GM18873 (cell line): ENCODE measurements around the gene SLC7A6.
A peak's percentile ranks its signal among the peaks of the same experiment; 100 is the strongest.

ENCODE experiments used
- ATAC-seq: cut with Tn5 transposase; IDR thresholded peaks from one replicate; pipeline ENCODE4 v1.9.1; 2021; ENCODE audit warnings: mild to moderate bottlenecking, moderate library complexity, moderate number of reproducible peaks; ENCODE audit not compliant: unreplicated experiment, low FRiP score

The SLC7A6 gene

DNA sequence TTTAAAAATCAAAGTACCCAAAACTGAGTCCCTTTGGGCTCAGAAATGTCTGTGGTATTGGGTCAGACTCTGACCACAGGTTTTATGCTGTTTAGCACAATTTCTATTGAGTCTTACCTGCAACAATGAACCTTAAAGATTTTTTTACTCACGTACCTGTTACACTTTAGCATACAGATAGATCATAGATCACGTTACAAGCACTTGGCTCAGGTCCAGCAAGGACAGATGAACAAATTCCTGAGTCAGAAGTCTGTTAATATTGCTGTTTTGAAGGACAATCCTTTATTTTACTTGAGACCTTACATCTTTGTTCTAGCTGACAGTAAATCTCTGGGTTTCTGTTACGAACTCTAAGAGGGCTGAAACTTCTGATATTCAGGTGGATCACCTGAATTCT lies 33.6 kb downstream of the SLC7A6 start:
- no peak for ATAC-seq

DNA sequence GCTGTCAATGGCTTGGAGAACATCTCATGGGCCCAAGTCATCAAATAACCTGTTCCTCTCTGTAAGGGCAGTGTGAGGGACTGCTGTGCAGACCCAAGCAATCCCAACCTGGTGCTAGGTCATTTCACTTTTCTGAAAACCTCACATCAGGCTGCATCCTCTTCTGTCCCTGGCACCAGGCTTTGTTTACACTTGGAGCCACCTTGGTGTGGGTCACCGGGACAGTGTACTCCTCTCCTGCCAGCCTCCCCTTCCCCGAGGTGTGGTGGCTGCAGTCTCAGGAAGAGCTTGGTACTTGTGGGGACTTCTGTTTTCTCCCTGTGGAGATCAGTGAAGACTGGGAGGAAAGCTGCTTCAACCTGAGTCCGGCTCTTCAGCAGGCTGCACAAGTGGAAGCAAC lies 34.0 kb downstream of the SLC7A6 start:
- no peak for ATAC-seq

DNA sequence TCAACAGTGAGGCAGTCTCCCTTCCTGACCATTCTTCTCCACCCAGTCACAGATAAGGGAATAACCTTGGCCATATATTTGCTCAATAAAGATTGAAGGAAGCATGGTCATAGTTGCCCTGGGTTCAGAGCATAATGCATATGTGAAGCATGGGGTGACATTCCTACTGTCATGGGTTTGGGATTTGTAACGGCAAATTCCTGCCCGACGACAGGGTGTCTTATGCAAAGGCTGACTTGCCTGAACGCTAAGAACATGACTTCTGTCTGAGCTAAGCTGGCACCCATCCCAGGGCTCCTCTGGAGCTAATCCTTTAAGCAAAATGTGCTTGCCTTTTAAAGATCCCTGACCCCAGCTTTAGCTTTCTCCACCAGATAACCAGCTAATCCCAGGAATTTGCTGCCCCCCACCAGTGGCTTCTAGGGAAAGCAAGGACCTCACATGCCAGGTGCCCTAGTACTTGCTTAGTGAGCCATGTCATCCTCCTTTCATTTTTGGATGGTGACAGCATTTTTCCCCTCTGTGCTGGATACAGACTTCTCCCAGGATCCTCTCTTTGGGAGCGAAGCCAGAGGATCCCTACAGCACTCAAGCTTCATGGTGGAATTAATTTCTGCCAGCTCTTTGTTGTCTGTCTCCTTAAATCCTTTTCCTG lies 34.7 kb downstream of the SLC7A6 start:
- no peak for ATAC-seq

DNA sequence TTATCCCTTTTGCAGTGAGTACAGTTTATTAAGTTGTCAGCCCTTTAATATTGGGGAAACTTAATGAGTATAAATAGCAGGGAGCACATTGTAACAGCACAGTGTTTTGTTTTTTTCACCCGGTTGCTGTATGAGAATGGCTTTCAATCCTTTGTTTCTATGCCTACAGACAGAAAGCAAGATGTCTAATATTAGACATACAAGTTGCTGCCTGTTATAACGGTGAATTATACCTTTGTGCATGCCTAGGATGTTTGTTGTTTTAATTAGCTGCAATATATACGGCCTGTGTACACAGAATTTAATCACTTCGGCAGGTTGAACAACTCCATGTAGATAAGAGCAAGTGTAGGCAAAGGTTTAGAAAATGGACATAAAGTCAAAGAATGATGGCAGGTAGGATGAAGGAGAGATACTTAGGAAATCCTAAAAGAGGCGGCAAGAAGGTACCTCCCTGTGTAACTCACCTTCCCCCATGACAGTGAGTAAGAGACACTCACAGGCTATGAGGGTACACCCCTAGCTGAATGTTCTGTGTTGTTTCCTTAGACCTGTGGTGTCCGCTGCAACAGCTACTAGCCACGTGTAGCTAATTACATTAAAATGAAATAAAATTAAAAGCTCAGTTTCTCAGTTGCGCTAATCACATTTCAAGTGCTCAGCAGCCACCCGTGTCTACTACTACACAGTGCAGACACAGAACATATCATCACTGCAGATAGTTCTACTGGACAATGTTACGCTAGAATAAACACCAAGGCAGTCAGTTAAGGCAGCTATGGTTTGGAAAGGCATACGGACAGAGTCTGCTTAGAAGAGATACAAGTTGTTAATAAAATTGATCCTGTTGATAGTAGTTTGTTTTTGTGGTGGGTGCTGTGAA lies 35.5 kb downstream of the SLC7A6 start:
- no peak for ATAC-seq

DNA sequence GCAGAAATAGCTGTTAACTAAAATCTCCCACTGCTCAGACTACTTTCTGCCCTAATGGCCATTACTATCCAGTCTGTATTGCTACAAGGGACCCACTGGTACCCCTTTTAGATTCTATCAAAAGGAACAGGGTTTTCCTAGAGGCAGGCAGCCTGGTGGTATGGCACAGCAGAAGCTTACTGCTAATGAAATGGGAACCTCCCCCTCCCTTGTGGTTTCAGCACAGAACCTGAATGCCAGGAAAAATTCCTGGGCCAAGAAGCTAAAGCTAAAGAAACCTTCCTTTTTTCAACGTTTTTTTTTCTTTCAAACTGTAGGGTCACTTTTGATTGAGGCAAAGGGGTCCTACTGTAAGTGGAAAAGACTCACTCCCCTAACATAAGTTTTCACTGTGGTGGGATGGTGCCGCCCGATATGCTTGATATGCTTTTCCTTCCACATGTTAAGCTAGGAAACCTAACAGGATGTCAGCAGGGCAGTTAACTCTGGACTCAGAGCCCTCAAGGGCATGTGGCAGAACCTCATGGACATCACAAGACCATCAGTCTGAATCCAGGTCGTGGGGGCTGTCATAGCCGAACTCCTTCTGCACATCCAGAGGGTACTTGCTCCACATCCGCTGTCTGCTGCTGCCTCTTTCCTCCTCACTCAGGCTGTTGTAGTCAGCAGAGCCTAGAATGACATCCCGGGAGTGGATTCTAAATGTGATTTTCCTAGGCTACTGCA lies 36.6 kb downstream of the SLC7A6 start:
- no peak for ATAC-seq

DNA sequence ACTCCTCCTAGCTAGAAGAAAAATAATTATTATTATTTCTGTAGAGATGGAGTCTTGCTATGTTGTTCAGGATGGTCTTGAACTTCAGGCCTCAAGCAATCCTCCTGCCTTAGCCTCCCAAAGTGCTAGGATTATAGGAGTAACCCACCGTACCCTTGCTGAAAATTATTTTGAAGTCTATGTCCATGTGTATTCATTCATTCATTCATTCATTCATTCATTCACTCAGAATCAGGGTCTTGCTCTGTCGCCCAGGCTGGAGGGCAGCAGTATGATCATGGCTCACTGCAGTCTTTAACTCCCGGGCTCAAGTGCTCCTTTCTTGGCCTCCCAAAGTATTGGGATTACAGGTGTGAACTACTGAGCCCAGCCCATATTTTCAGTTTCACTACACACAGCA lies 42.3 kb downstream of the SLC7A6 start:
- ATAC-seq: no peak

DNA sequence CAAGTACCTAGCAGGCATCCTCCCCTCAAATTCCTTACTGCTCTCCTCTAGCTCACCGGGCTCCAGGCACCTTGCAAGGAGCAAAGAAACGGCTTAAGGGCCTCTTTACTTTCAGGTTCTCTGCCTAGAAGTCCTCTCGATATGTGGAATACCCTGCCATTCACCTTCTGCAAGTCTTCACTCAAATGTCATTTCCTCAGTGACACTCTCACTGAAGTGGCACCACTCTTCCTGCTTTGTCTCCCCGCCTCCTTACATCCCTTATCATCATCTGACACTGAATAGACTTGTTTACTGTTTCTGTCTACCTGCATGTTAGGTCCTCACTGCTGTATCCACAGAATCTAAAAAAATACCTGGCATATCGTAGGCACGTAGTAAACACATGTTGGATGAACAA lies 45.5 kb downstream of the SLC7A6 start:
- no peak for ATAC-seq

DNA sequence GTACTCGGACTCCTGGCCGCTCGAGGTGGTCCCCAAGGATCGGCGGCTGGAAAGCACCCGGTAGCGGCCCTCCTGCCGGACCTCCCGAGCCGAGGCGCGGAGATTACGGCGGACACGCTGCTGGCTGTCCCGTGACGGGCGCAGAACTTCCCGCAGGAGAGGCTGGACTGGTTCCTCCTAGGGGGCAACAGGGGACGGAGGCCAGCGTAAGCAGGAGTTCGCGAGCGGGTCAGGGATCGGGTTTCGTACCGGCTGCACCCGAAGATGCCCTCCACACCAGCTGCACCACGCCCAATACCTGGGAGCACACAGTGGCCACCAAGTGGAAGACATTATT lies 46.1 kb downstream of the SLC7A6 start:
- ATAC-seq: peak; percentile 38

DNA sequence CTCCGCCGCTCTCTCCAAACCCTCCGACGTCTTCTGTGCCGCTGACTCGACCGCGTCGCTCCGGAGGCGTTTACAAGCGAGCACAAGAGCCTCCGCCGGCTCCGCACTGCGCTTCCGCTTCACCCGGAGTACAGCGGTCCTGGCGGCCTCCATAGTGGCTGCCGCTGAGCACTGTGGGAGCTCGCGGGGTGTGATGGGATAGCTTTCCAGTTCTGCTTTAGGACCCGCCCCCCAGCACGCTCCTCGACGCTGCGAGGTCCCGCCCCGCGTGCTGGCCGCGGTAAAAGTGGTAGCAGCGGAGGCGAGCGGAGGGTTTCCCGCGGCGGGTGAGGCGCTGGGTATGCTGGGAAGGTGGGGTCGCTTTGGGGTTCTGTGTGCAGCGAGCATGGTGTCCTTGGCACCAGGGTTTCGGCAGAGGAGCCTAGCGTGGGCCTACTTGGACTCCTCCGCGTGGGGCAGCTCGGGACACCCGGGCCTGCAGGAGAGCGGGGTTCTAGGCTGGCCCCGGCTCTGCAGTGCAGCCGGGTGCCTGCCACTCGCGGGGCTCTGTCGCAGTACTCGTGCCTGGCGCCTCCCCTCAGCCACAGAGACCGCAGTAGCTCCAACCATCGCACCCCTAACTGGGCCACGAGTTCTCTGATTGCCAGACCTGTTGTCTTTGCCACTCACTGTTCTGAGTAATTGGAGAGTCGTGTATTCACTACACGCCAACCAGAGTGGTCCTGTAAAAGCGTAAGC lies 46.6 kb downstream of the SLC7A6 start, which contains the start of the genes PRMT7 and SLC7A6OS:
TSS of gene PRMT7 (plus strand) at position 246 of the 738 bp plus-strand sequence. CDS start 4,961 bp downstream, outside the sequence.
TSS of gene SLC7A6OS (minus strand) at position 173 of the 738 bp plus-strand sequence. CDS start at position 153, 20 bp downstream.
- ATAC-seq: peak; percentile 93

DNA sequence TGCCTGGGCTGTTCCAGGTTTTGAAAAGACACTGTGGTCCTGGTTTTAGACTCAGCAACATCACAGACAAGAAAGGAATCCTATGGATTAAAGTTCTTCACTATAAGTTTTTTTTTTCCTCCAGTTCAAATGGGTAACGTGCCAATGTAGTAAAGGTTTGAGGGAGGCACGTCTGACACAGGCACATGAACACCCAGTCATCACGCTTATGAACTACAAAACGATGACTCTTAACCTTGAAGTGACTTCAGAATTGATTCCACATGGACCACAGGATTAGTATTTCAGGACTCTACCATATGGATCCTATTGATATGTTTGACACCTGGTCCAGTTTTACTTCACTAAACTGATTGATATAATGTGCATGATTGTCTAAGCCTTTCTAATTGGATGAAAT lies 48.8 kb downstream of the SLC7A6 start:
- no peak for ATAC-seq

DNA sequence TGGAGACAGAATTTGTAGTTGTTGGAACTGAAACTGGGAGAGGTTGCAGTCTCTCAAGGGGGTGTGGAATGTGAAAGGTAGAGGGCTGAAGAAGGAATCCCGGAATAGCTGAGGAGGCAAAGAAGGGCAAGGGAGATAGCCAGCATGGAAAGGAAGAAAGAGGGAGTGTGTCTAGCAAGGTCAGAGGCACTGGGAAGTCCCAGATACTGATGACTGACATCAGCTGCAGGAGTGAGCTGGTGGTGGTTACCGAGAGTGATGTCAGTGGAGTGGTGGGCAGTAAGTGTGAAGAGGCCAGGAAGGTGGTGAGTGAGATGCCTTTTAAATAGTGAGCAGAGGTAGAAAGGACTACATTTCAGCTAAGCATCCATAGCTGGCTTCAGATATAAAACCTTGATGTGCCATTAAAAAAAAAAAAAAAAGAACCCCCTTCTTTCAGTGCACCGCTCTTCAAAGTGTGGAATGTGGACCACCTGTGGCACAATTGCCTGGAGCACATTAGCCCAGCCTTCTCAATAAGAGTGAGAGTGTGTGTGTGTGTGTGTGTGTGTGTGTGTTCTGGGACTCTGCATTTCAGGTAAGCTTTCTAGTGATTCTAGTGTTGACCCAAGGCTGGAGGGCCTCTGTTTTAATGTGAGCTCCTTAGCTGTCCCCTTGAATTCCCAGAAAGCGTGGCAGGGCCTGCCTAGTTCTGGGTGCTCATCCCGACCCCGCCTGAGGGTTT lies 55.0 kb downstream of the SLC7A6 start:
- no peak for ATAC-seq

DNA sequence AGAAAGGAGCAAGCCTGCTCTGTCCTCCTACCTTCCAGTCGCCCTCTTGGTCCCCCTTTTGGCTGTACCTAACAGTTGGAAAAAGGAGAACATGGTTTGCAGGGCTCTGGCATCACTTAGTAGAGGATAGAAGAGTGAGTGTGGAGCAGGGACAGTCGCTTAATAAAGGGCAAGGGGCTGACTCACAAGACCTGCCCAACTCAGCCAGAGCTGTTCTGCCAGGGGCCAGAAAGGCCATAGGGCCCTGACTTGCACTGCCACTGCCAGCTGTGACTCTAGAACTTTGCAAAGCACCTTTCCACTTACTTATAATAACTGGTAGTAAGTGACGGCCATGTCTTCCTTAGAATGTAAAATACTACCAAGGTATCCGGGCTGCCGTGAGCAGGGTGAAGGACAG lies 60.0 kb downstream of the SLC7A6 start:
- no peak for ATAC-seq

DNA sequence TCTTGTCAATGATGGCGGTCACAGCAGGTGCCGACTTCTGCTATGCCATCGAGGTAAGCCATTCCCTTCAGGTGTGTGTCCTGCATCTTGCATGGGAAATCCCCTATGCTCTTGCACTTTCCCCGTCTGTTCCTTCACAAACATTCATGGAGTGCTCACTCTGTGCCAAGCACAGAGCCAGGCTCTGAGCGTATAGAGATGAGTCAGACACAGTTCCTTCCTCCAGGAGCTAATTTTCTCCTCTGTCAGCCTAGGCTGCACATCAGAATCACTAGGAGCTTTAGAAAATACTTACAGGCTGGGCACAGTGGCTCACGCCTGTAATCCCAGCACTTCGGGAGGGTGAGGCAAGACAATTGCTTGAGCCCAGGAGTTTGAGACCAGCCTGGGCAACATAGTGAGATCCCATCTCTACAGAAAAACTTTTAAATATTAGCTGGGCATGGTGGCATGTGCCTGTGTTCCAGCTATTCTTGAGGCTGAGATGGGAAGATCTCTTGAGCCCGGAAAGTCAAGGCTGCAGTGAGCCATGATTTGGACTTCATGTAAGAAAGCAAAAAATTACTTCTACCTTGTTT lies 60.5 kb downstream of the SLC7A6 start:
- no peak for ATAC-seq

DNA sequence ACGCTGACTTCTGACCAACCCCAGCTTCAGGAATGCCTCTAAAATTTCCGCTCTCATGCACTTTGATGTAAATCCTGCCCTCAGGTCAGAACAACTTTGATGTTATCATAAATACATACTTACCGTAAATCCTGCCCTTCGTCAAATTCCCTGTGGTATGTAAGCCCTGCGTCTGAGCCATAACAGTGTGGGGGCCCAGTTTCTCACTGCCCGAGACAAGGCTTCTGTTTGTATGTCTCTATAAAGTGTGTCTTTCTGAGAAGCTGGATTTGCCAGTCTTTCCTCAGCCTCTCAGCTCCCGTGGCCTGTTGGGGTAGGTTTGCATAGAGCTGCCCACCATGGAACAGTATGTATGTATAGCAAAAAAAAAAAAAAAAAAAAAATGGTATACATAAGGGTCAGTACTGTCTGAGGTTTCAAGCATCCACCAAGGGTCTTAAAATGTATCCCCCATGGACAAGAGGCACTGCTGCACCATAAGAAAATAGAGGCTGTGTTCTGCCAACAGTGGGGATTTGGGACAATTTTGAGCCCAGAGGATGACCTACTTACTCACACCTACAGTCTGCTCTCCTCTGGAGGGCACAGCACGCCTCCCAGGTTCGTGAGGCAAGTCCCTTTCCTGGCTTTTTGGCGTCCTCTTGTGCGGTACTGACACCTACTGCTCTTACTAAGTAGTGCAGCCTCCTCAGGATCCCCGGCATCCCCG lies 64.0 kb downstream of the SLC7A6 start:
- ATAC-seq: no peak

DNA sequence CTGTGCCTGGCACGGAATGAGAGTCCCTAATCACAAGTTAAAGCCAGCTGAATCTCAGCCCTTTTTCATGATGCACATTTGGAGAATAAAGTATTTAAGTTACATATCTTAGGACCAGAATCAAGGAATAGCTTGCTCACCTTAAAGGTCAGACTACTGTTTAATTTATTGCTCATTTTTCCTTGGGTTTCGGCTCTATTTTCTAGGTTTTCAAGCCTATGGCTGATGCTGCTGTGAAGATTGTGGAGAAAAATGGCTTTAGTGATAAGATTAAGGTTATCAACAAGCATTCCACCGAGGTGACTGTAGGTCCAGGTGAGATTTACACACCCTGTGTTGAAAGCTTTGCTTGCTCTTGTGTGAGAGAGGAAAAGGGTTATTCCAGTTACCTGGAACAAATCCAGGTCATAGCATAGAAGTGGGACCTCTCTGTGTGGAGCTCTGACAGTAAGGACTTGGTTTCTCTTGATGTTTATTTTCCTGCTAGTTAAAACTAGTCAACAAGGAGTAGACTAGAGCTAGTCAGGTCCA lies 64.6 kb downstream of the SLC7A6 start:
- ATAC-seq: no peak

DNA sequence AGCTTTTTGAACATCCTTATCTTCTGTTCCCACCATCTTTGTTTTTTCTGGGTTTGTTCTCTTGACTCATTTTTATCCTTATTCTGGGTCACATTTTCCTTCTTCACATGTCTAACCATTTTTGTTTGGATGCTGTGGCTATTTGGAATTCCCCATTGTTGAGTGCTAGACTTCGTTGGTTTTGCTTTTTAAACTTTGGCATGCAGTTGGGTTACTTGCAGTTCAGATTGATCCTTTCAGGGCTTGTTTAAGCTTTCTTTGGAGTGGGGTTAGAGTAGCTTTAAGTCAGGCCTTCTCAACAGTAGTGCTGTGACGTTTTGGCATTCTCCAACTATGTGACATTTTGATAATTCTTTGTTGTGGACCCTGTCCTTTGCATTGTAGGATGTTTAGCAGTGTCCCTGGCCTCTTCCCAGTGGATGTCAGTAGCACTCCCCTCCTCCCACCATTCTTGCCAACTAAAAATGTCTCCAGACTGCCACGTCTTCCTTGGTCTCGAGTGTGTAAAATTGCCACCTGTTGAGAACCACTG lies 67.6 kb downstream of the SLC7A6 start:
- no peak for ATAC-seq

DNA sequence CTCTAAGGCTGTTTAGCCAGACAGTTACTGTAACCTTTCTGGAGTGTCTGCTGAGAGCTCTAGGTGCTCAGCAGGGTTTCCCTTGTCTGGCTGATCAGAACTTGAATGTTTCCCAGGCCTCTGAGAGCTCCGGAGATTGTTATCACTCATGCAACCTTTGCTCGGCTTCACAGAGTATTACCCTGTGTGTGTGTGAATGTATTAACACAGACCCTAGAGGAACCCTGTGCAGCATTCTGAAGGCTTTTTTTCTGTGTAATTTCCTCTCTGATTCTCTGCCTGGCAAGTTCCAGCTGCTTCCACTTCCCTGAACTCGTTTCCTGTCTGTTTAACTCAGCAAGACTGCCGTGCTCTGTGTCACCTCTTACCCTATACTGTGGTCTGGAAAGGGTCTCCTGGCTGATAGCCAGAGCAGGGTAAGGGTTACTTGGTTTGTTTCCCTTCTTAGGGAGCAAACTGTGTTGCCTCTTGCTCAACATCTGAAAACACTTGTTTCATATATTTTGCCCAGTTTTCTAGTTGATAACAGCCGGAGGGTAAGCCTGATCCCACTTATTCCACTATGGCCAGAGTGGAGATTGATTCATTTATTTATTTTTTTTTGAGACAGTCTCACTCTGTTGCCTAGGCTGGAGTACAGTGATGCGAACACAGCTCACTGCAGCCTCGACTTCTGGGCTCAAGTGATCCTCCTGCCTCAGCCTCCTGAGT lies 68.2 kb downstream of the SLC7A6 start:
- ATAC-seq: no peak

DNA sequence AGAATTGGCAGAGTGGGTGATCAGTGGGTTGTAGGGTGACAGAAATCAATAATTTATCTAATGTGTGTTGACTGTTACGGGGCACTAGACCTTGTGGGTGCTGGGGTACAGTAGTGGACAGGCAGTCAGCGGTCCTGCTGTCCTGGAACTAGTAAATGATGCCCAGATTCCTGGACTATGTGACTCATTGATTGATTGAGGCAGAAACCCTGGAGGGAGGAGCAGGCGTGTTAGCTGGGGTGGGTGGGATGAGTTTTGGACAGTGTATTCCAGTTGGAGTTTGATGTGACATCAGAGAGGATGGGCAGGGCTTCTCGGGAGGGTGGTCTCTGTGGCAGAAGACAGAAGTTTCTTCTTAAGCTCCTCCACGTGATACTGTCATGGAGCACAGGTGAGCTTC lies 70.8 kb downstream of the SLC7A6 start:
- no peak for ATAC-seq
